ENCODE results near the gene TCF7L2. TPM values are rescaled to one million over a fixed set of nuclear protein-coding genes. Genes with fewer than 3 reads are reported as not detected.
"Not testable (repeated sequence)": the region's sequence is repeated elsewhere in the genome, so short reads cannot be mapped to it uniquely, and the experiment has no call there.

The TCF7L2 gene
- total RNA-seq, 1 donor from 2014 or later: 0.21 TPM

DNA sequence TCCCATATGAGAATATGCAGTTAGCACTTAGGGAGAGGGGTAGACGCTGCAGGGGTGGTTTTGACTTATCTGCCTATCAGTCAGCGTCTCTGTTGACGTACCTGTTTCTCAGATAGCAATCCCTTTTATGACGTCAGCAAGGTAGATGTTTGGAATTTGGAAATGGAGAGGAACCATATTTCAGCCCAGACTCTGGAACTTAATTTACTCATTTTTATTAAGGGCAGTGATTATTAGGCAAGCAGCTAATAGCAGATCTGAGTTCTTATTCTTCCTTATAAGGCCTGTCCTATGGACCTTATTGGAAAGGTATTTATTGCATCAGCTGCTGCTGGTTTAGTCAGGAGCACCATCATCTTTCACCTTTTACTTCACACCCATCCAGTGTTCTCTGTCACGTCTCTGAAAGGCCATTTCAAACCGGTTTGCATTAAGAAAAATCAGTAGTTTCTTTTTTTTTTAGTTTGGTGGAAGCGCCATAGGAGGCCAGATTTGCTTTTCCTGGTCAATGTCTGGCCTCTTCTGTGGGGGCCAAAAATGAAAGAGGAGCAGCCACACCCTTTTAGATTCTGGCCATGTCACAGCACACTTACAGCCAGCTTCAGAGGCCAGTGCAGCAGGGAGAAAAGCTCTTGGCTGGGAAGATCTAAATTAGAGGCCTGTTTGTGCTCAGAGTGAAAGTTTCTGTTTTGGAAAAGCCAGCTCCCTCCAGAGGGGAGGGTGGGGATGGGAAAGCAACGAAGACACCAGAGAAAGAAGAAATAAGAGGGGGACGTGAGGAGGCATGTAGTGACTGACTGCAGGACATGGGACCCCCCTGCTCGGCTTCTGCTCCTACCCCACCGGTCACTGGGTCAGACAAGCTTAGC lies 146.3 kb downstream of the TCF7L2 start:
- Mint-ChIP-seq H3K36me3 (ENCODE audit: low read depth) (no peaks in the 10 kb centered on the region), H3K4me3 (no peak overlapping the region)

DNA sequence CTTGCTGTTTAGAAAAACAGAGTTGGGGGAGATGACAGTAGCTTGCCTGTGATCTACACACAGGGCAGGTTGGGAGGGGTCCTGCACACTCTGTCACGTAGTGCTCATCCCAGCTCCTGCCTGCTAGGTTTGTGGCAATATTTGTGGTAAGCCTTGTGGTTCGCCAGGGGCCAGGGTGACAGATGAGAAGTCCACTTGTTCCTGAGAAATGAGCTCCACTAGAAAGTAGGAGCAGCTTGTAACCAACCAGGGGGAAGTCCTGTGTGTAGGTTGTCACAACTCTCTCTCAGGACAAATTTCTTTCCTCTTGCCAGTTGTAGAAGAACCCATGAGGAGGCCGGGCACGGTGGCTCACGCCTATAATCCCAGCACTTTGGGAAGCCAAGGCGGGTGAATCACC lies 147.0 kb downstream of the TCF7L2 start:
- Mint-ChIP-seq H3K27ac (no peak overlapping the region), H3K9me3 (peaks cover 4% of the 10 kb centered on the region), H3K27me3 (peaks cover 5% of the 10 kb centered on the region), H3K4me1 (peaks cover 9% of the 10 kb centered on the region), H3K36me3 (ENCODE audit: low read depth) (no peaks in the 10 kb centered on the region), H3K4me3 (no peak overlapping the region)
- DNase-seq: no peak
- intact Hi-C loops (cut with micrococcal nuclease): no loop called here

More for the DNA sequence above, 146.3 kb downstream of the TCF7L2 start:
- intact Hi-C loops (cut with micrococcal nuclease): no loop called here
- H3K4me1 Mint-ChIP-seq: peaks cover 9% of the 10 kb centered on the region
- DNase-seq: no peak
- H3K27me3 Mint-ChIP-seq: peaks cover 7% of the 10 kb centered on the region
- H3K9me3 Mint-ChIP-seq: peaks cover 4% of the 10 kb centered on the region
- H3K27ac Mint-ChIP-seq: no peak overlapping the region

DNA sequence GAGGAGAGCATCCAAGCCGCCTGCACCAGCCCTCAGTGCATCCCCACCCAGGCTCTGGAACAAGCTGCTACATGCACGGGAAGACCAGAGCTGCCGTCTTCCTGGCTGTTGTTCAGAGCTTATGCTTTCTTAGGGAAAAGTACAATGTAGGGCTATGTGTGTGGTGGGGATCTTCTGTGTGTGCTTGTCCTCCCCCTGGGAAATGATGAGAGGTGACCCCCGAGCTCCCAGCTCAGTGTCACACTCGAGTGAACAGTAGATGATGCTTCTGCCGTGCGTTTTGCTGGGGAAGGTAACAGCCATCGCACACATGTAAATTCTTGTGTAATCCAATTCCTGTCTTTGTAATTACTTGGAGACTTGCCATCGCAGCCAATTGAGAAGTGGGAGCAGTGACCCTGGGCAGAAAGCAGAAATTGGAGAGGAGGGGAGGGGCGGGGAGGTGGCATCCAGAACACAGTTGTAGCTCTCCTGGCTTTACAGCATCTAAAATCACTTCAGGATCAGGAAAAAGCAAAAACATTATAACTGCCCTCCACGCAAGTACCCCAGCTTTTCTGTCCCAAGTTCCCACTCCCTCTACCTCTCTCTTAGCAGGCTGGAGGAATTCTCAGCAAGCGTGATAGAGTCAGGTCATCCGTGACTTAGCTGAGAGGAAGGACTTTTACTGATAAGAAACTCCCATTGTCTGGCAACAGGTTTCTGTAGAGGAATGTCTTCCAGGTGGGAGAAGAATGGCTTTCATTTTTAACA lies 149.6 kb downstream of the TCF7L2 start:
- no peaks in the 10 kb centered on the region for H3K36me3 Mint-ChIP-seq (ENCODE audit: low read depth)
- peaks cover 6% of the 10 kb centered on the region for H3K27me3 Mint-ChIP-seq
- no peak overlapping the region for H3K27ac Mint-ChIP-seq
- H3K4me3 Mint-ChIP-seq: no peak overlapping the region
- intact Hi-C loops (cut with micrococcal nuclease): no loop called here
- peaks cover 1% of the 10 kb centered on the region for H3K4me1 Mint-ChIP-seq
- no peak for DNase-seq
- no peaks in the 10 kb centered on the region for H3K9me3 Mint-ChIP-seq

DNA sequence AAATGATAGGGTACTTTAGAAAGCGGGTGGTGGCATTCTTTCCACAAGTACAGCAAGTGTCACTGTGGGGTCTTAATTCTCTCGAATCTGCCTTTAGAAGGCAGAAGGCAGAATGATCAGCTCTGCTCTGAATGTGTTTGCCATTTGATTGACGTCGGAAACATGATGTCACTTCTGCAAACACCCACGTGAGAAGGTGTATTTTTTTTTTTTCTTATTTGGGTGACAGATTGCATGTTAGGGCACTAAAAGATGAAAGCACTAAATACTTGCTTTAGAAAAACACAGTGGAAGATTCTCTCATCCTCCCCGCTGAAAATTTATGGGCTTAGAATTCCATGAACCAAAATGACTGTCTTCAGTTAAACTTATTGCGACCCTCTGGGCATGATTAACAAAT lies 150.2 kb downstream of the TCF7L2 start:
- H3K27ac Mint-ChIP-seq: no peak overlapping the region
- H3K4me1 Mint-ChIP-seq: no peaks in the 10 kb centered on the region
- H3K4me3 Mint-ChIP-seq: no peak overlapping the region
- H3K9me3 Mint-ChIP-seq: no peaks in the 10 kb centered on the region
- intact Hi-C loops (cut with micrococcal nuclease): no loop called here
- H3K36me3 Mint-ChIP-seq (ENCODE audit: low read depth): no peaks in the 10 kb centered on the region
- H3K27me3 Mint-ChIP-seq: peaks cover 5% of the 10 kb centered on the region
- DNase-seq: no peak

DNA sequence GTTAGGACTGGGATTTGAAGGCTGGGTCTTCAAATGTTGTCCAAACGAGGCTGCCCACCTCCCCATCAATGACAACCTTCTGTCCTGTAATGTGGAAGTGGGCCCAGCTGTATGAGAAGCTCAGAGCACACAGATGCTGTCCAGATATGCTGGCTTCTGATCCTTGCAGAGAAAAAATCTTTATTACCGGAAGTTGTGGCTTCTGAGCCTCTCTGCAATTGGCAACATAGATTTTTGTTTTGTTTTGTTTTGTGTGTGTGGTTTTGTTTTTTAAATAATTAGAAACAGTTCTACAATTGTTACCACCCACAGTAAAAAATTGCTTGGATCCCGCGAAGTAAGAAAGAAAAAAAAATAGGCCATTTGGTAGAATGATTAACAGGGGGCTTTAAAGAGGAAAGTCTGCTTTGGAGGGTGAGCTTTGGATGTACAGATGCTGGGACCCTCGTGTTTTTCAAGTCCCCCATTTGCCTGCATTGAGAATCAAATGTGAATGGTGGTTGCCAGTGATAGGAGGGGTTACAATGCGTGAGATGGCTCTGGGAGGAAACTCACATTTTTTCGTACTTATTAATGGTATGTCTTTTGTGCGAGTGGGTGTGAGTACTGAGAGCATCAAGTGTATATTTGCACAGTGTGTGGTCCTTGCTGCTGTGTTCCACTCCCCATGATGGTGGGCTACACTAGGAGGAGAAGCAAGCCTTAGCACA lies 153.2 kb downstream of the TCF7L2 start:
- no peak for DNase-seq
- Mint-ChIP-seq H3K9me3 (no peaks in the 10 kb centered on the region), H3K27me3 (peaks cover 2% of the 10 kb centered on the region), H3K36me3 (ENCODE audit: low read depth) (no peaks in the 10 kb centered on the region), H3K27ac (no peak overlapping the region), H3K4me3 (no peak overlapping the region), H3K4me1 (no peaks in the 10 kb centered on the region)
- intact Hi-C loops (cut with micrococcal nuclease): no loop called here

DNA sequence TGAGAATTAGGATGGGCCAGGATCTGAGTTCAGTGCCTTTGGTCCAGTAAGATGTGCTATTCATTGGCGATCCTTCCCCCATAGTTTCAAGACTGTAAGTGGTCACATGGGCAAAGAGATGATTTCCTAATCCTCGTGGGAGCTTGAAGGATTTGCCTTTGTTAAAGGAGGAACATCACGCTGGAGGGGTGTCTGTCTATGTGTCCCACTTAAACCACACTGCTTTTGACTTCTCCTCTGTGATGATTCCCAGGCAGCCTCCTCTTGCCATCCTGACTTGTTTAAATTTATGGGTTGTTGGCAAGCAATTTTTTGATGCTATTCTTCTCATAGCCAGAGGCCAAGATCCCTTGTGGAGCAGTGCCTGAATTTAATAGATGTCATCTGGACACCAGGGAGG lies 154.0 kb downstream of the TCF7L2 start:
- intact Hi-C loops (cut with micrococcal nuclease): no loop called here
- no peak overlapping the region for H3K4me3 Mint-ChIP-seq
- no peaks in the 10 kb centered on the region for H3K9me3 Mint-ChIP-seq

DNA sequence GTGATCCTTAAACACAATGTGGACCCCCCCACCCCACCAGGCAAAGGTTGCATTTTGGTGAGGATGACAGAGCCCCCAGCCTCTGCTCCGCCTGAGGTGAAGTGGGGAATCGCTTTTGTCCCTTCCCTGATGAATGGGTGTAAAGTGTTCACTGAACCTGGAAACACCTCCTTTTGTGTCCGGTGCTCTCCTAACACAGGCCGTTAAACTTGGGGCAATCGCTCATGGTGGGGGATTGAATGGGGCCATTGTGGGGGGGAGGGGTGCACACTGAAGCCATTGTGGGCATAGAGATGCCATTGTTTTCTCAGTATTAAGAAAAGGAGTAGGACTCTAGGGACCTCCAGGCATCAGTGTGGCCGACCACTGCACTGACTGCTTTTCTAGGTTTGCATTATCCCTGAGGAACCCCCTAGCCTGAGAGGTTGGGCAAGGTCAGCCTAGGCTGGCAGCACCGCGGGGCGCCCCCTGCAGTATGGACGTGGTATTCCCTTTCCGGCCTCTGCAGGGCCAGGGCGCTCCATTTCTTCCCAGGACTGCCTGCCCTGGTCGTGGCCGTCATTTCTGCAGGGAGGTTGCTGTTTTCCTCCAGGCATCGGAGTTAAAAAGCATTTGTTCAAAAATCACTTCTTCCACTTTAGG lies 158.3 kb downstream of the TCF7L2 start:
- Mint-ChIP-seq H3K27ac (no peak overlapping the region), H3K4me1 (no peaks in the 10 kb centered on the region), H3K9me3 (no peaks in the 10 kb centered on the region), H3K36me3 (ENCODE audit: low read depth) (no peaks in the 10 kb centered on the region), H3K27me3 (peaks cover 13% of the 10 kb centered on the region), H3K4me3 (no peak overlapping the region)
- intact Hi-C loops (cut with micrococcal nuclease): no loop called here
- DNase-seq: peak; percentile 72

More for the DNA sequence above, 154.0 kb downstream of the TCF7L2 start:
- H3K36me3 Mint-ChIP-seq (ENCODE audit: low read depth): no peaks in the 10 kb centered on the region
- no peak overlapping the region for H3K27ac Mint-ChIP-seq
- H3K27me3 Mint-ChIP-seq: peaks cover 2% of the 10 kb centered on the region
- no peaks in the 10 kb centered on the region for H3K4me1 Mint-ChIP-seq
- DNase-seq: no peak

DNA sequence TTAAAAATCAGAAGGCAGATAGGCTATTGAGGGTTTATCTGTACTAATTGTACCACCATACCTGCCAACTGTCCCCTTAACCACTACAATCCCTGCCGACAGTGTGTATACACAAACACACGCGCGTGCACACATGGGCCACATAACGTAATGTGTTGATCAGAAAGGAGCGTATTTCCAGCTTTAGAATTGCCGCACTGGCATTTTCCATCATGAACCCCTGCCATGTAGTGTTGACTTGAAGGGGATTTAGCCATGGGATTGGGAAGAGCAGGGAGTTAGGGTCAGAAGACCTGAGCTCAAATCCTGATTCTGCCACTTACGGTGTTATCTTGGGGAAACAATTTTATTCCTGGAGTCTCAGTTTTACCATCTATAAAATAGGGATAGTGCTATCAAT lies 158.9 kb downstream of the TCF7L2 start:
- Mint-ChIP-seq H3K36me3 (ENCODE audit: low read depth) (no peaks in the 10 kb centered on the region), H3K27me3 (peaks cover 11% of the 10 kb centered on the region), H3K27ac (no peak overlapping the region), H3K4me3 (no peak overlapping the region), H3K9me3 (no peaks in the 10 kb centered on the region), H3K4me1 (no peaks in the 10 kb centered on the region)
- intact Hi-C loops (cut with micrococcal nuclease): no loop called here
- no peak for DNase-seq

DNA sequence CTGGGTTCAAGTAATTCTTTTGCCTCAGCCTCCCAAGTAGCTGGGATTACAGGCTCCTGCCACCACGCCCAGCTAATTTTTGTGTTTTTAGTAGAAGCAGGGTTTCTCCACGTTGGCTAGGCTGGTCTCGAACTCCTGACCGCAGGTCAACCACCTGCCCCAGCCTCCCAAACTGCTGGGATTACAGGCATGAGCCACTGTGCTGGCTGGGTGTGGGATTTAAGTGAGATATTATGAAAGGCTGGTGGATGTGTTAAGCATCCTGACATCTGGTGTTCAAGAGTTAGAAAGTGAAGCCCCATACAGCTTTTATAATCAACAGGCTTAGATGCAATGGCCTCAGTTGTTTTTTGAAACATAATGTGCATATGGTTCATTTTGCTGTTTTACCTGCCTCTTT lies 159.4 kb downstream of the TCF7L2 start:
- H3K27ac Mint-ChIP-seq; H3K36me3 Mint-ChIP-seq (ENCODE audit: low read depth); H3K9me3 Mint-ChIP-seq; H3K4me1 Mint-ChIP-seq; H3K4me3 Mint-ChIP-seq; intact Hi-C loops (cut with micrococcal nuclease); DNase-seq: not testable (repeated sequence)
- H3K27me3 Mint-ChIP-seq: peaks cover 11% of the 10 kb centered on the region

DNA sequence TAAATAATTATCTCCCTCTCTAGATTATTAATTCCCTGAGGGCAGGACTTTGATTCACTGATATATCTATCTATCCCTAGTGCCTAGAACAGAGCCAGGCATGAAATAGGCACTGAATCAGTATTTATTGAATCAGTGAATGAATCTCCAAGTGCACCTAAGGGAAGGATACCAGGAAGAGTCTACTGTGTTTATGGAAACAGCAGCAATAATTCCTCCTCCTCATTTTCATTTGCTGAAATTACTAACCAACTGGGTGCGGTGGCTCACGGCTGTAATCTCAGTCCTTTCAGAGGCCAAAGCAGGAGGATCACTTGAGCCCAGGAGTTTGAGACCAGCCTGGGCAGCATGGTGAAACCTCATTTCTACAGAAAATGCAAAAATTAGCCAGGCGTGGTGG lies 161.2 kb downstream of the TCF7L2 start:
- H3K4me3 Mint-ChIP-seq: no peak overlapping the region
- H3K36me3 Mint-ChIP-seq (ENCODE audit: low read depth): no peaks in the 10 kb centered on the region
- H3K27me3 Mint-ChIP-seq: peaks cover 14% of the 10 kb centered on the region
- no peak for DNase-seq
- H3K27ac Mint-ChIP-seq: no peak overlapping the region
- intact Hi-C loops (cut with micrococcal nuclease): no loop called here
- no peaks in the 10 kb centered on the region for H3K4me1 Mint-ChIP-seq
- no peaks in the 10 kb centered on the region for H3K9me3 Mint-ChIP-seq

DNA sequence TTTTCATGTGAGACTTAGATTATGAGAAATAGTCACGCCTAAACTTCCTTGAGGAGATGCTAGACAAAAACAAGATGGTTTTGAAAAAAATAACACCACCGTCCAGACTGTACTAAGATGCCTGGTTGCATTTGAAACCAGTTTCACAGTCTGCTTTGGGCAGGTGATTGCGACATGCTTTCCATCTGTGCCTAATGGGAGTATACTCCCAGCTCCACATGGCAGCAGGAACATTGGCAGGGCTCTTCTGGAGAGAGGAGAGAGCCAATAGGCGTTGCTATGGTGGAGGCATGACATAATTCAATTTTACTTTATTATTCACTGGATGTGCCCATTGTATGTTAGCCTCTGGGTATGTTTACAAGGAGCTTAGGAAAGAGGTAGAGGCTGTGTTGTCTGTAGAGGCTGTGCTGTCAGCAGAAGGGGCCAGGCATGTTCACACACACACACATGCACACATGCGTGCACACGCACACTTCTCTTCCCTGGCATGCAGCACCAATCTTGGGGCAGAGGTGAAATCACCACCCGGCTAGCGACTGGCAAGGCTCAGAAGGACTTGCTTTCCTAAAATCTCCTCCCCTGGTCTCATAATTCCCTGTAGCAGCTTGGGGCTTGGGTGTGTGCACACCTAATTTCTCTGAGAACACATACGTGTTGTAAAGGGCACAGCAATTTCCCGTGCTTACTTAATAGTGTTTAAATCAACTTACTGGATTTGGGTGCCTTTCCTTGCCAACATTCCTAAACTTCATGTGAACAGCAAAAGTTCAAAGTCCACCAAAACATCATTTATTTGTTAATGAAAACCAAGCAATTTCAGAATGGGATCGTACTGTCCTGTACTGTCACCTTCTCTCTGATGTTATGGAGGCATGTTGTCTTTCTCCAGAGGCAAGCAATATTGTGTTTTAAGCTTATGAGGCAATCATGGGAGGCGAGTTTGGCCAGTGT lies 162.1 kb downstream of the TCF7L2 start:
- Mint-ChIP-seq H3K4me1 (no peaks in the 10 kb centered on the region), H3K27ac (no peak overlapping the region), H3K9me3 (no peaks in the 10 kb centered on the region), H3K27me3 (peaks cover 14% of the 10 kb centered on the region), H3K4me3 (no peak overlapping the region), H3K36me3 (ENCODE audit: low read depth) (no peaks in the 10 kb centered on the region)
- intact Hi-C loops (cut with micrococcal nuclease): no loop called here
- no peak for DNase-seq

DNA sequence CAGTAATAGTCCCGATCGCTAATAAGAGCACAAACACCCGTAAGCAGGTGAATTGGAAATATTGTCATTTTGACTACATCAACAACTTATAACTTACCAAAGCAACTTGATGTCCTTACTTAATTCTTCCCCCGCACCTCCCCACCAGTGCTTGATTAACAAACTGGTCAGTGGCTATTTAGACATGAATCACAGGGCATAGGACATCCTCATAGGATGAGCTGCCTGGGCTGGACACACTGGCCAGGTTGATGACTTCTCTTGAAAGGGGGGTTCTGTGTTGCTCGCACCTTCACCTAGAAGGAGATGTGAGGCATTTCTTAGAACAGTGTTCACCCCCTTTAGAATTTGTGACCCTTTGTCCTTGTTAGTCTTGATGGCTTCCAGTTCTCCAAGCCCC lies 163.2 kb downstream of the TCF7L2 start:
- Mint-ChIP-seq H3K27me3 (peaks cover 16% of the 10 kb centered on the region), H3K27ac (no peak overlapping the region), H3K9me3 (no peaks in the 10 kb centered on the region), H3K4me3 (no peak overlapping the region), H3K36me3 (ENCODE audit: low read depth) (no peaks in the 10 kb centered on the region), H3K4me1 (no peaks in the 10 kb centered on the region)
- DNase-seq: no peak
- intact Hi-C loops (cut with micrococcal nuclease): no loop called here

DNA sequence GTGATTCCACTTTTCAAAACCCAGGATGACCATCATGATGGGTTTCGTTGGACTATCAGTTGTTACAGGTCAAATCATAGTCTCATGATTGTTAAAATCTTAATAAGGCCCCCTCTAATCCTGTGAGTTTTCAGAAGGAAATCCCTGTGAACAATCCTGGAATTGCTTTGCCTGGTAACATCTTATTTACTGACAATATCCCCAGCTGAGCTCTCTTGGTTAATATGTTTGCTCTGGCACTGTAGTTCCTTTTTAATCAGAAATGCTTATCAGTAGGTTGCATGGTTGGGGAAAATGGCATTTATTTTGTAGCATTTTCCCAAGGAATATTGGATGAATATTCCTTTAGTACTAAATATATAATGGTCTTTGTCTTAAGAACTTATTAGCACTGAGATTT lies 163.9 kb downstream of the TCF7L2 start:
- Mint-ChIP-seq H3K4me3 (no peak overlapping the region), H3K4me1 (no peaks in the 10 kb centered on the region), H3K36me3 (ENCODE audit: low read depth) (no peaks in the 10 kb centered on the region), H3K9me3 (no peaks in the 10 kb centered on the region), H3K27me3 (peaks cover 16% of the 10 kb centered on the region), H3K27ac (no peak overlapping the region)
- intact Hi-C loops (cut with micrococcal nuclease): no loop called here
- no peak for DNase-seq

Data from activated CD4-positive, alpha-beta T cell treated with anti-CD3 and anti-CD28 coated beads, Interleukin-2, amount 10 ng/mL, durations not matched to agents 24 days and 14 days (primary cell).